Glomerular endothelial cell (primary cell): ENCODE measurements around the gene S100A6. TPM values are rescaled to one million over a fixed set of nuclear protein-coding genes. Genes with fewer than 3 reads are reported as not detected.
"Not testable (repeated sequence)": the region's sequence is repeated elsewhere in the genome, so short reads cannot be mapped to it uniquely, and the experiment has no call there.

ENCODE experiments used
- DNase-seq: peaks from one replicate; pipeline ENCODE4 v3.0.0-alpha.2; 2011; ENCODE audit warnings: low read depth, low spot score; ENCODE audit errors: extremely low read depth
- total RNA-seq: library from RNA; depleted of rRNA; stranded (reverse); fragments of >200 nt; gene quantifications from 2 replicates; pipeline ENCODE4 v1.2.3, GENCODE V29; 2015

The S100A6 gene
- total RNA-seq, 1 donor from 2014 or later, result 581 TPM

GRCh38 chr1:153532769-153533599 lies 2.8 kb downstream of the S100A6 start:
- no peak for DNase-seq

- no peak for DNase-seq
Measured at GRCh38 chr1:153532181-153532580, 3.6 kb downstream of the S100A6 start.

GRCh38 chr1:153531638-153532037 lies 4.2 kb downstream of the S100A6 start:
- DNase-seq, result no peak

- no peak for DNase-seq
Measured at GRCh38 chr1:153527683-153528040, 8.1 kb downstream of the S100A6 start.

GRCh38 chr1:153527023-153527682 lies 8.6 kb downstream of the S100A6 start:
- DNase-seq, result no peak

DNA sequence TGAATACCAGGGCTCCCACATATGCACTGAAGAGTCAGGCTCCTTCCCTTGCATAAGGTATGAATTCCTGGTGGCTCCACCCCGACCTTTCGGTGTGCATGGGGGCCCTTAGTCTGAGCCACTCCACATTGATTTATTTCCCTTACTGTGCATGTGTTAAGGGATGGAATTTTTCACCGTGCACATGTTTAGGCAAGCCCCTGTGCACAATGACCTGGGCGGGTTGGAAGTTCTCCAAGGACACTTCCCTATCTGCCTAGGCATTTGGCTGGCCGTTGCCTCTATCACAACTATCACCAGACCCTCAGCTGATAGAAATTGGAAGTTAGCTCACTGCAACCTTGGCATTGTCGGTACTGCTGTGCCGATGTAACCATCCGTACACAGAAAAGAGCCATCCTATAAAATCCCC lies 9.7 kb downstream of the S100A6 start:
- DNase-seq, result no peak

- no peak for DNase-seq
Measured at GRCh38 chr1:153525088-153525728, 10.6 kb downstream of the S100A6 start.

DNA sequence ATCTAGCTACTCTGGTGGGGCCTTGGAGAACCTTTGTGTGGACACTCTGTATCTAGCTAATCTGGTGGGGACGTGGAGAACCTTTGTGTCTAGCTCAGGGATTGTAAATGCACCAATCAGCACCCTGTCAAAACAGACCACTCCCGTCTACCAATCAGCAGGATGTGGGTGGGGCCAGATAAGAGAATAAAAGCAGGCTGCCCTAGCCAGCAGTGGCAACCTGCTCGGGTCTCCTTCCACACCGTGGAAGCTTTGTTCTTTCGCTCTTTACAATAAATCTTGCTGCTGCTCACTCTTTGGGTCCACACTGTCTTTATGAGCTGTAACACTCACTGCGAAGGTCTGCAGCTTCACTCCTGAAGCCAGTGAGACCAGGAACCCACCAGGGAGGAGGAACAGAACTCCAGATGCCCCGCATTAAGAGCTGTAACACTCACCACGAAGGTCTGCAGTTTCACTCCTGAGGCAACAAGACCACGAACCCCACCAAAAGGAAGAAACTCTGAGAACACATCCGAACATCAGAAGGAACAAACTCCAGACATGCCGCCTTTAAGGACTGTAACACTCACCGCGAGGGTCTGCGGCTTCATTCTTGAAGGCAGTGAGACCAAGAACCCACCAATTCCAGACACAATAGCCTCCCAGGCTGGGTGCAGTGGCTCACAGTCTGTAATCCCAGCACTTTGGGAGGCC lies 13.3 kb downstream of the S100A6 start:
- not testable (repeated sequence) for DNase-seq

GRCh38 chr1:153521808-153522207 lies 14.0 kb downstream of the S100A6 start:
- not testable (repeated sequence) for DNase-seq

DNA sequence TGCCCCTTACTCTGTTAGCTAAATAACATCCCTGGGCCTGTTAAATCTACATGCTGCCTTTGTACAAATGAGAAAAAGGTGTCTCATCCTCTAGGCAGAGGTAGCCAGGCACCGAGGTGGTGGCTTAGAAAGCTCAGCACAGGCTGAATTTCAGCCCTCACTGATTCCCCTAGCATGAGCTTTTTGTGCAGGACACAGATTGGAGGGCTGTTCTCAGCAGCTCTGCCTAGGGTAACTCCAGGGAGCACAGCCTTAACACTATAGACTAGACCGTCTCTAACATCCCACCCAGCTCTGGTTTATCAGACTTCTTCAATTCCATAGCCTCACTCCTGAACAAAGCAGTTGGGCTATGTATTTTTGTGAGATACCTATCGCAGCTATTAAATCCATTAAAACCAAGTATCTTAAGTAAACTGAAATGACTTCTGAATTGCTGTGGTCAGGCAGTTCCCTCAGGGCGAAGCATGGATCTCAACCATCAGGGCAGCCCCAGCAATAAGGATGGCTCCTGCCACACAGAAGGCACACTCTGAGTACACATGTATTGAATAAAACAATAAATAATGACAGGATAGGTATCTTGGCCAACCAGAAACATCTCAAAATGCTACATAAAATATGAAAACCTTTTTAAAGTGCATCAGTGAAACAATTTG lies 14.8 kb downstream of the S100A6 start:
- DNase-seq, result no peak

DNA sequence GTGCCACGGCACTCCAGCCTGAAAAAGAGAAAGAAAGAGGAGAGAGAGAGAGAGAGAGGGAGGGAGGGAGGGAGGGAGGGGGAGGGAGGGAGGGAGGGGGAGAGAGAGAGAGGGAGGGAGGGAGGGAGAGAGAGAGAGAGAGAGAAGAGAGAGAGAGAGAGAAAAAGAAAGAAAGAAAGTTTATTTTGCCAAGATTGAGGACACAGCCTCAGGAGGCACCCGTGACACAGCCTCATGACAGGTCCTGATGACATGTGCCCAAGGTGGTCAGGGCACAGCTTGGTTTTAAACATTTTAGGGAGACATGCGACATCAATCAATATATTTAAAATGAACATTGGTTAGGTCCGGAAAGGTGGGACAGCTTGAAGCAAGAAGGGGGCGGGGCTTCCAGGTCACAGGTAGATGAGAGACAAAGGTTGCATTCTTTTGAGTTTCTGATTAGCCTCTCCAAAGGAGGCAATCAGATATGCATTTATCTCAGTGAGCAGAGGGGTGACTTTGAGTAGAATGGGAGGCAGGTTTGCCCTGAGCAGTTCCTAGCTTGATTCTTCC lies 15.6 kb downstream of the S100A6 start:
- not testable (repeated sequence) for DNase-seq

DNA sequence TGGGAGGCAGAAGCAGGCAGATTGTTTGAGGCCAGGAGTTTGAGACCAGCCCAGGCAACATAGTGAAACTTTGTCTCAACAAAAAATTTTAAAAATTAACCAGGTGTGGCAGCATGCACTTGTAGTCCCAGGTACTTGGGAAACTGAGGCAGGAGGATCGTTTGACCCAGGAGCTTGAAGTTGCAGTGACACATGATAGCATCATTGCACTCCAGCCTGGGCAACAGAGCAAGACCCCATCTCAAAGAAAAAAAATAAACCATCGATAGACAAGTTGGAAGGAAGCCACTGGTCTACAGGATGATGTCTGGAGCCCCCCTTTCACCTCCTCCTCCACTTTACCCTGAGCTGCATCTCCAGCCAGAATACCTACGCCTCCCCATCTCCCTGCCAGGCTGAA lies 16.5 kb downstream of the S100A6 start:
- DNase-seq, result no peak

DNA sequence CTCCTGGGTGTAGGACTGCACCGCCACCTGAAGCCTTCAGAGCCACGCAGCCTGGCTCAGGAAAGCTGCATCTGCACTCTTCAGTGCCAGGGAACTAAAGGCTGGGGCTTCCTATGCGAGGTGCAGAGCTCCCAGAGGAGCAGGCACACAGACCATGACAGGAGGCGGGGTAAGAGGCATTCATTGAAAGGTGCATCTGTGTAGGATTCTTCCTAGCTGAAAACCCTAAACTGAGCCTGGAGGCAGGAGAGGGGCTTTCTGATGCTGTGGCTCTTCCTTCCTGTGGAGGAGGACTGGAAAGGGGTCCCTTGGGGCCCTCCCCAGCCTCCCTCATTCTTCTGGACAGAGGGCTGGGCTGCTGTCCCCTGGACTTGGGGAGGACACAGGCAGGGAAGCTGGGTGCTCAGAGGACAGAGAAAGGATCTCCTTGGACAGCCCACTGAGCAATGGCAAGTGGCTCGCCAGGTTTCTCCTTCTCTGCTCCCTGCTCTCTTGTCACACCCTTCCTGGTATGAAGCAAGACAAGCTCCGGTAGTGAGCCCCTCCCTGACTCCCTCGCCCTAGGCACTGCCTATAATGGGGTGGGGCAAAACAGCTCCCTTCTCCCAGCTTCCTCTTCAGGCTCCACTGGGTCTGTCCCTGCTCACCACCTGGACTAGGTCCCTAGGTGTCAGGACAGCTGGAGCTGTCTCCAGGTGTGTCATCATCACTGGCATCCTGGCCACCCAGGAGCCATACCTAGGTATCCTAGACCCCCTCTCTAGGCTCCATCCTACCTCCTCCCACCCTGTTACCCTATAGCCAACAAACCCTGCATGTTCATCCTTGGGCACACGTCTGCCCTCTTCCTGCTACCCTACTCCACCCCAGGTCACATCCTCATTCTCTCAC lies 20.0 kb downstream of the S100A6 start:
- no peak for DNase-seq

GRCh38 chr1:153513666-153514065 lies 22.1 kb downstream of the S100A6 start:
- no peak for DNase-seq

GRCh38 chr1:153513023-153513422 lies 22.8 kb downstream of the S100A6 start:
- DNase-seq, result no peak

DNA sequence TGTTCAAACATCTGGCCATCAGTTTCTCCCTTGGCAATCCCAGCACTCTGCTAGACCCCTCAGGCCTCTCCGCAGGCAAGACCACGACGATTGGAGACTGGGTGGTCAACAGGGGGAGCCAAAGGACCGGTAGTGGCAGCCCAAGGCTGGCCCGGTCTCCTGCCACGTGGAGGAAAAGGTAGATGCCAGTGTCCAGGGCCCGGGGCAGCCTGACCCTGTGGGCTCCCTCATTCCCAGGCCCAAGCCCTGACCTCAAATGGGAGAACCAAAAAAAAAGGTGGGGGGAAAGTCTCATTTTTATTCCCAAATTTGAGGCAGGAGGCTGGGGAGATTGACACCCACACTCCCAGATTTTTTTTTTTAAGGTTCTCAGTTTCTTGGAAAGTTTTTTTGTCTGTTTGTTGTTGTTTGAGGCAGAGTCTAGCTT lies 24.8 kb downstream of the S100A6 start:
- DNase-seq, result no peak

DNA sequence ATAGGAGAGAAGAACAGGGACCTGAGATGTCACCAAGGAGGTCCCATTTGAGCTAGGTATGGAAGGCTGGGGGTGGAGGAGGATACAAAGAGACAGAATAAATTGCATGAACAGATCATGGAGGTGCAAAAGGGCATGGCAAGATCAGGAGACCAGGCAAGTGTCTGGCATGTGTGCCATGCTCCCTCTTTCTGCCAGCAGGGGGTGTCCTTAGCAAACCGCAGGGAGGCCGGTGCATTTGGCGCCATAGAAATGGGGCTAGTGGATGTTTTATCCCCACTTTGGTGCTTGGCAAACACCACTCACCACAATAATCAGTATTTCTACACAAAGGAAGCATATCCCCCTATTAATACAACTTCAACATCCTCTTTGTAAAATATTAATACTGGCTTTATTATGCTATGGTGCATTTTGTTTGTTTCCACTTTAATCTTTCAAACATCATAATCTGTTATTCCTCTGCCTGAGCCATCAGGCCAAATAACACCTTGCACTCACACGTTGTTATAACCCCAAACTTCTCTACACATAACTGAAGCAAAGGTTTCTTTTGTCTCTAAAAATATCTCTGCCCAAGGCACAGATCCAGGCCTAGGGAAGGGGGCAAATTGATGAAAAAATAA lies 25.9 kb downstream of the S100A6 start:
- no peak for DNase-seq

DNA sequence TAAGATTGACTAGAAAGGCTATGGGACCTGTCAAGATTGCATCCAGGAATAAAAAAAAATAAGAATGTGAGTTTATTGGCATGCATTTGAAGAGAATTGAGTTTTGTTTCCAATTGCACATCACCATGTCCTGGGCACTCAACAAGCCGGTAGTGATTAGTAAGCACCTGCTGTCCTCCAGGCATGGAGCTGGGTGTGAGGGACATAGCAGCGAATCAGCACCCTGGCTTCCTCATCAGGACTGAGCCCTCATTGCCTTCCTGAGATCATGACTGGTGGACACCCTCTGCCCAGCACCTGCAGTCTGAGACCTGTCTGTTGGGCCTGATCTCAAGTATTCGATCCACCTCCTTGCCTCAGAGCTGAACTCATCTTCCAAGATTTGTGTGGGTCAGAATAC lies 26.8 kb downstream of the S100A6 start:
- no peak for DNase-seq
